ENCODE data around the gene FHOD3.

The FHOD3 gene

DNA sequence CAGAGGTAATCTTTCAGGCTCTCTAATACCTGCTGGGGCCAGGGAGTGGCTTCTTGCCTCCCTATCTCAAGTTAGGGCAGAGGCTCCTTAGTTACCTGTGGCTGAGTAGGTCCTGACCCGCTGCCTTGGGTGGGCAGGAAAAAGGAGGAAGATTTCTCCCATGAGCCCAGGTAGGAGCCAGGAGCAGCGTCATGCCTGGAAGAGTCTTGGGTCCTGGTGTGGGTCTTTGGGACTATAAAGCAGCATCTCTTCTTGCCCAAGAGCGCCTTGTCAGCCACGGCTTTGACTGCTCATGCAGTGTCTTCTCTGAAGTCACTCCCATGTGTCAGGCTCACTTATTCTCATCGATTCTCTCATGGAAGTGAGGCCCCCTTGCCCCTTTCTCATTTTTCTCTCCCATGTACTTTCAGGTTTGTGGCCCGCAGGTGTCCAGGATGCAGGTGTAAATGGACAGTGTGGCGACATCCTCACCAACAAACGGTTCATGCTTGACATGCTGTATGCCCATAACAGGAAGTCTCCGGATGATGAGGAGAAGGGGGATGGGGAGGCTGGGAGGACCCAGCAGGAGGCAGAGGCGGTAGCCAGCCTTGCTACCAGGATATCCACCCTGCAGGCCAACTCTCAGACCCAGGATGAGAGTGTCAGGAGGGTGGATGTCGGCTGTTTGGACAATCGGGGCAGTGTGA is 420.1 kb downstream of the FHOD3 start:
- no peaks in the 10 kb centered on the region for H3K4me1 ChIP-seq (ENCODE audit: control insufficient read depth, insufficient read depth, low read length)
- H3K36me3 ChIP-seq (ENCODE audit: control insufficient read depth in 2 of 2, insufficient read depth in 1 of 2, low read length in 2 of 2): no peaks in the 10 kb centered on the region
- TF ChIP-seq ZNF426 (tag by site-specific recombination; IDR thresholded peaks at IDR 0.05) (no peak), ZFP69B (tag by site-specific recombination; IDR thresholded peaks at IDR 0.05) (no peak), WT1 (tag by site-specific recombination; IDR thresholded peaks at IDR 0.05) (no peak)
- TF ChIP-seq, protein P1, sequence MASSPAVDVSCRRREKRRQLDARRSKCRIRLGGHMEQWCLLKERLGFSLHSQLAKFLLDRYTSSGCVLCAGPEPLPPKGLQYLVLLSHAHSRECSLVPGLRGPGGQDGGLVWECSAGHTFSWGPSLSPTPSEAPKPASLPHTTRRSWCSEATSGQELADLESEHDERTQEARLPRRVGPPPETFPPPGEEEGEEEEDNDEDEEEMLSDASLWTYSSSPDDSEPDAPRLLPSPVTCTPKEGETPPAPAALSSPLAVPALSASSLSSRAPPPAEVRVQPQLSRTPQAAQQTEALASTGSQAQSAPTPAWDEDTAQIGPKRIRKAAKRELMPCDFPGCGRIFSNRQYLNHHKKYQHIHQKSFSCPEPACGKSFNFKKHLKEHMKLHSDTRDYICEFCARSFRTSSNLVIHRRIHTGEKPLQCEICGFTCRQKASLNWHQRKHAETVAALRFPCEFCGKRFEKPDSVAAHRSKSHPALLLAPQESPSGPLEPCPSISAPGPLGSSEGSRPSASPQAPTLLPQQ (tag by site-specific recombination; IDR thresholded peaks at IDR 0.05): no peak
- ChIA-PET POLR2A (no interaction called here), CTCF (no interaction called here)
- H3K9me3 ChIP-seq (ENCODE audit: control insufficient read depth, insufficient read depth, low read depth, low read length): no peaks in the 10 kb centered on the region
- no peak overlapping the region for H3K27ac ChIP-seq (ENCODE audit: extremely low read depth, low read depth, low read length)
- H3K4me3 ChIP-seq (ENCODE audit: low read depth, low read length): no peak overlapping the region

DNA sequence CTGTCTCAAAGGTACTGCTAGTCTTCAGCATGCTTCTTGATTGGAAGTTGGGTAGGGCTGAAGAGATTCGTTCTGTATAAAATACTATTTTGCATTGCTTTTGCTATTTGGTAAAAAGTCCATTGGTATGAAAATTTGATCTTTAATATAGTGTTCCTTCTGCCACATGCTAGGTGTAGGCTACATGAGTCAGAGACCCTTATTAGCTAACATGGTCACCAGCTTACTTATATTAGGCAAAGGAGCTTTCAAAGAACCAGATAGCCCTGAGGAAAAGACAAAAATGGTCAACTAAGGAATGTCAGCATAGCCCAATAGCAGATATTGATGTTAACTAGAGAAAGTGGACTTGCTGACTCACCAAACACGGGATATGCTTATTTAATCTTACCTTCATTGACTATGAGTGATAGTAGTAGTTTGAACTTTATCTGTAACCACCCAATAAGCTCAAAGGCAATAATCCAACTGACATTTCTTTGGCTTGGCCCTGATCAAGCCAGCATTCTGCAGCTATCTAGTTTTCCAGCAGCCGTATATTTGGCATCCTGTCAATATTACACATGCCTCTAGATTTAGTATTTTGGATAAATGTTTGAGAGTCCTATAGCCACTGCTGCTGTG is 421.3 kb downstream of the FHOD3 start:
- POLR2A ChIA-PET: no interaction called here
- Histone ChIP-seq H3K27ac (ENCODE audit: extremely low read depth, low read depth, low read length) (no peak overlapping the region), H3K36me3 (ENCODE audit: control insufficient read depth in 2 of 2, insufficient read depth in 1 of 2, low read length in 2 of 2) (no peaks in the 10 kb centered on the region), H3K9me3 (ENCODE audit: control insufficient read depth, insufficient read depth, low read depth, low read length) (no peaks in the 10 kb centered on the region), H3K4me1 (ENCODE audit: control insufficient read depth, insufficient read depth, low read length) (no peaks in the 10 kb centered on the region), H3K4me3 (ENCODE audit: low read depth, low read length) (no peak overlapping the region)
- CTCF ChIA-PET: interaction anchor here (0.8 to 2.3 kb wide), 2 partner anchors 31 to 39 kb away, joined by 3 to 10 read pairs; no protein-coding TSS in a partner anchor
- TF ChIP-seq, protein P2, sequence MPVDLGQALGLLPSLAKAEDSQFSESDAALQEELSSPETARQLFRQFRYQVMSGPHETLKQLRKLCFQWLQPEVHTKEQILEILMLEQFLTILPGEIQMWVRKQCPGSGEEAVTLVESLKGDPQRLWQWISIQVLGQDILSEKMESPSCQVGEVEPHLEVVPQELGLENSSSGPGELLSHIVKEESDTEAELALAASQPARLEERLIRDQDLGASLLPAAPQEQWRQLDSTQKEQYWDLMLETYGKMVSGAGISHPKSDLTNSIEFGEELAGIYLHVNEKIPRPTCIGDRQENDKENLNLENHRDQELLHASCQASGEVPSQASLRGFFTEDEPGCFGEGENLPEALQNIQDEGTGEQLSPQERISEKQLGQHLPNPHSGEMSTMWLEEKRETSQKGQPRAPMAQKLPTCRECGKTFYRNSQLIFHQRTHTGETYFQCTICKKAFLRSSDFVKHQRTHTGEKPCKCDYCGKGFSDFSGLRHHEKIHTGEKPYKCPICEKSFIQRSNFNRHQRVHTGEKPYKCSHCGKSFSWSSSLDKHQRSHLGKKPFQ (tag by site-specific recombination; IDR thresholded peaks at IDR 0.05): no peak
- TF ChIP-seq ZNF354C (tag by site-specific recombination; IDR thresholded peaks at IDR 0.05; ENCODE audit: borderline replicate concordance, low read depth) (no peak), KLF7 (tag by site-specific recombination; IDR thresholded peaks at IDR 0.05; ENCODE audit: borderline replicate concordance) (no peak), ZNF549 (tag by site-specific recombination; IDR thresholded peaks at IDR 0.05) (no peak), REPIN1 (tag by site-specific recombination; IDR thresholded peaks at IDR 0.05; ENCODE audit: low read depth) (no peak)
- TF ChIP-seq, protein P3, sequence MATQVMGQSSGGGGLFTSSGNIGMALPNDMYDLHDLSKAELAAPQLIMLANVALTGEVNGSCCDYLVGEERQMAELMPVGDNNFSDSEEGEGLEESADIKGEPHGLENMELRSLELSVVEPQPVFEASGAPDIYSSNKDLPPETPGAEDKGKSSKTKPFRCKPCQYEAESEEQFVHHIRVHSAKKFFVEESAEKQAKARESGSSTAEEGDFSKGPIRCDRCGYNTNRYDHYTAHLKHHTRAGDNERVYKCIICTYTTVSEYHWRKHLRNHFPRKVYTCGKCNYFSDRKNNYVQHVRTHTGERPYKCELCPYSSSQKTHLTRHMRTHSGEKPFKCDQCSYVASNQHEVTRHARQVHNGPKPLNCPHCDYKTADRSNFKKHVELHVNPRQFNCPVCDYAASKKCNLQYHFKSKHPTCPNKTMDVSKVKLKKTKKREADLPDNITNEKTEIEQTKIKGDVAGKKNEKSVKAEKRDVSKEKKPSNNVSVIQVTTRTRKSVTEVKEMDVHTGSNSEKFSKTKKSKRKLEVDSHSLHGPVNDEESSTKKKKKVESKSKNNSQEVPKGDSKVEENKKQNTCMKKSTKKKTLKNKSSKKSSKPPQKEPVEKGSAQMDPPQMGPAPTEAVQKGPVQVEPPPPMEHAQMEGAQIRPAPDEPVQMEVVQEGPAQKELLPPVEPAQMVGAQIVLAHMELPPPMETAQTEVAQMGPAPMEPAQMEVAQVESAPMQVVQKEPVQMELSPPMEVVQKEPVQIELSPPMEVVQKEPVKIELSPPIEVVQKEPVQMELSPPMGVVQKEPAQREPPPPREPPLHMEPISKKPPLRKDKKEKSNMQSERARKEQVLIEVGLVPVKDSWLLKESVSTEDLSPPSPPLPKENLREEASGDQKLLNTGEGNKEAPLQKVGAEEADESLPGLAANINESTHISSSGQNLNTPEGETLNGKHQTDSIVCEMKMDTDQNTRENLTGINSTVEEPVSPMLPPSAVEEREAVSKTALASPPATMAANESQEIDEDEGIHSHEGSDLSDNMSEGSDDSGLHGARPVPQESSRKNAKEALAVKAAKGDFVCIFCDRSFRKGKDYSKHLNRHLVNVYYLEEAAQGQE (tag by site-specific recombination; IDR thresholded peaks at IDR 0.05): no peak
- TF ChIP-seq, protein P4, sequence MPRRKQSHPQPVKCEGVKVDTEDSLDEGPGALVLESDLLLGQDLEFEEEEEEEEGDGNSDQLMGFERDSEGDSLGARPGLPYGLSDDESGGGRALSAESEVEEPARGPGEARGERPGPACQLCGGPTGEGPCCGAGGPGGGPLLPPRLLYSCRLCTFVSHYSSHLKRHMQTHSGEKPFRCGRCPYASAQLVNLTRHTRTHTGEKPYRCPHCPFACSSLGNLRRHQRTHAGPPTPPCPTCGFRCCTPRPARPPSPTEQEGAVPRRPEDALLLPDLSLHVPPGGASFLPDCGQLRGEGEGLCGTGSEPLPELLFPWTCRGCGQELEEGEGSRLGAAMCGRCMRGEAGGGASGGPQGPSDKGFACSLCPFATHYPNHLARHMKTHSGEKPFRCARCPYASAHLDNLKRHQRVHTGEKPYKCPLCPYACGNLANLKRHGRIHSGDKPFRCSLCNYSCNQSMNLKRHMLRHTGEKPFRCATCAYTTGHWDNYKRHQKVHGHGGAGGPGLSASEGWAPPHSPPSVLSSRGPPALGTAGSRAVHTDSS (tag by site-specific recombination; IDR thresholded peaks at IDR 0.05): no peak

DNA sequence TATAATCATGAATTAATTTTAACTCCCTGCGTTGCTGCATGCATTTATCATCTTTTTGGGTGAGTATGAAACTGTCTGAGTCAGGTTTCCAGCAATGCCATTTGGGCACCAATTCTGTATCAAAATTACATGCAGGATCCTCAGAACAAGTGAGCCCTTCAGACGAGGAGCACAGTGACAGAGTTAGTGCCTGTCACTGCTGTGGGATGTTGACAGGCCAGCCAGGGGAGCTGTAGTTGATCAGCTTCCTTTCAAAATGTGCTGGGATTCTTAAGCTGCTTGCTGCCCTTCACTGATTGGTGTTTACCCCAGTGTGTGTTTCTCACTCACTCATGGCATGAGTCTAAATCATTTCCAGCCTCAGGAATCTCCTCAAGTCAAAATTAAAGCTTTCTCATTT is 422.1 kb downstream of the FHOD3 start:
- Histone ChIP-seq H3K4me1 (ENCODE audit: control insufficient read depth, insufficient read depth, low read length) (no peaks in the 10 kb centered on the region), H3K4me3 (ENCODE audit: low read depth, low read length) (no peak overlapping the region), H3K36me3 (ENCODE audit: control insufficient read depth in 2 of 2, insufficient read depth in 1 of 2, low read length in 2 of 2) (no peaks in the 10 kb centered on the region), H3K9me3 (ENCODE audit: control insufficient read depth, insufficient read depth, low read depth, low read length) (no peaks in the 10 kb centered on the region), H3K27ac (ENCODE audit: extremely low read depth, low read depth, low read length) (no peak overlapping the region)
- ChIA-PET CTCF (interaction anchor here (0.8 to 2.3 kb wide), 2 partner anchors 31 to 38 kb away, joined by 3 to 10 read pairs; no protein-coding TSS in a partner anchor), POLR2A (no interaction called here)
- TF ChIP-seq GLI4 (tag by site-specific recombination; IDR thresholded peaks at IDR 0.05): no peak
- no peak for TF ChIP-seq ZNF274 (IDR thresholded peaks at IDR 0.05; ENCODE audit: low read length)
- no peak for TF ChIP-seq ZNF274 (tag by site-specific recombination; IDR thresholded peaks at IDR 0.05; ENCODE audit: borderline replicate concordance)
- TF ChIP-seq, protein P5, sequence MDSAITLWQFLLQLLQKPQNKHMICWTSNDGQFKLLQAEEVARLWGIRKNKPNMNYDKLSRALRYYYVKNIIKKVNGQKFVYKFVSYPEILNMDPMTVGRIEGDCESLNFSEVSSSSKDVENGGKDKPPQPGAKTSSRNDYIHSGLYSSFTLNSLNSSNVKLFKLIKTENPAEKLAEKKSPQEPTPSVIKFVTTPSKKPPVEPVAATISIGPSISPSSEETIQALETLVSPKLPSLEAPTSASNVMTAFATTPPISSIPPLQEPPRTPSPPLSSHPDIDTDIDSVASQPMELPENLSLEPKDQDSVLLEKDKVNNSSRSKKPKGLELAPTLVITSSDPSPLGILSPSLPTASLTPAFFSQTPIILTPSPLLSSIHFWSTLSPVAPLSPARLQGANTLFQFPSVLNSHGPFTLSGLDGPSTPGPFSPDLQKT (IDR thresholded peaks at IDR 0.05; ENCODE audit: borderline replicate concordance, low read depth, low read length): no peak
- TF ChIP-seq ZNF670 (tag by site-specific recombination; IDR thresholded peaks at IDR 0.05; ENCODE audit: low read depth): no peak
- TF ChIP-seq RBAK (tag by site-specific recombination; IDR thresholded peaks at IDR 0.05): no peak
- TF ChIP-seq, protein P4 (tag by site-specific recombination; IDR thresholded peaks at IDR 0.05): no peak
- no peak for TF ChIP-seq ZNF184 (tag by site-specific recombination; IDR thresholded peaks at IDR 0.05)
